NCI-H510A treated with DMSO at 0.1 percent for 48 hours (cell line): ENCODE measurements around the gene LYPD4.
"Not testable (repeated sequence)": the region's sequence is repeated elsewhere in the genome, so short reads cannot be mapped to it uniquely, and the experiment has no call there.

Source experiments
- DNase-seq: peaks from one replicate; lab custom pipeline; 2025; lab: John Stamatoyannopoulos, UW

LYPD4 gene

GRCh38 chr19:41844601-41845000 lies at the start of gene LYPD4:
Gene LYPD4 (minus strand): TSS chr19:41844683. CDS start chr19:41839285, 5,398 bp downstream.
- no peak for DNase-seq

- no peak for DNase-seq
These were observed 49.4 kb upstream of the LYPD4 start for GRCh38 chr19:41893899-41894298.

GRCh38 chr19:41892173-41892902 lies 47.9 kb upstream of the LYPD4 start:
- DNase-seq: no peak

- no peak for DNase-seq
These were observed 46.5 kb upstream of the LYPD4 start for GRCh38 chr19:41890936-41891335.

- no peak for DNase-seq
These were observed 45.4 kb upstream of the LYPD4 start for GRCh38 chr19:41889896-41890295.

GRCh38 chr19:41888926-41889325 lies 44.4 kb upstream of the LYPD4 start:
- DNase-seq: no peak

- peak; percentile 87 for DNase-seq
These were observed 43.4 kb upstream of the LYPD4 start for GRCh38 chr19:41887711-41888382.

GRCh38 chr19:41886761-41887710 lies 42.6 kb upstream of the LYPD4 start:
- no peak for DNase-seq

- DNase-seq: peak; percentile 94
These were observed 39.6 kb upstream of the LYPD4 start for GRCh38 chr19:41883821-41884733.

GRCh38 chr19:41883463-41883820 lies 39.0 kb upstream of the LYPD4 start:
- DNase-seq: no peak

- peak; percentile 33 for DNase-seq
These were observed 38.3 kb upstream of the LYPD4 start, which contains the start of gene ARHGEF1 for GRCh38 chr19:41882568-41883462. Gene ARHGEF1 (plus strand): TSS chr19:41883184. CDS start chr19:41888083, 4,899 bp downstream.

- no peak for DNase-seq
These were observed 35.8 kb upstream of the LYPD4 start for GRCh38 chr19:41880329-41880708.

- DNase-seq: no peak
These were observed 35.3 kb upstream of the LYPD4 start for GRCh38 chr19:41879670-41880328.

GRCh38 chr19:41879080-41879479 lies 34.6 kb upstream of the LYPD4 start:
- DNase-seq: no peak

- no peak for DNase-seq
These were observed 33.7 kb upstream of the LYPD4 start for GRCh38 chr19:41877916-41878905.

GRCh38 chr19:41876847-41877832 lies 32.7 kb upstream of the LYPD4 start, which contains the start of gene CD79A:
Gene CD79A (plus strand): TSS chr19:41877279. CDS start chr19:41877305, 26 bp downstream.
- DNase-seq: no peak

GRCh38 chr19:41875973-41876372 lies 31.5 kb upstream of the LYPD4 start:
- DNase-seq: not testable (repeated sequence)
